Measurements from ENCODE around the gene PHACTR1. TPM values are rescaled to one million over a fixed set of nuclear protein-coding genes. Genes with fewer than 3 reads are reported as not detected.

Gene PHACTR1
- total RNA-seq, 2 donors from 2014 or later: 6.0 to 12.9 TPM

- Histone ChIP-seq H3K9me3 (no peaks in the 10 kb centered on the region), H3K36me3 (replicated peaks in 1 of 2; ENCODE audit: insufficient read depth in 1 of 2, low read depth in 2 of 2) (no peaks in the 10 kb centered on the region), H3K4me1 (peaks cover 14% of the 10 kb centered on the region), H3K27me3 (no peaks in the 10 kb centered on the region), H3K27ac (no peak overlapping the region), H3K4me3 (no peak overlapping the region)
- ATAC-seq (no peak), DNase-seq (no peak)
- TF ChIP-seq CTCF (IDR thresholded peaks at IDR 0.05) (no peak), POLR2A (IDR thresholded peaks at IDR 0.05) (no peak)
- intact Hi-C loops (cut with DNase I): loop anchor here (5.0 kb wide), 1 partner anchor 255 kb away; no protein-coding TSS in a partner anchor
- 38 to 55% methylated on average over 4 of the region's 4 CpGs for WGBS, 2 donors
Observed at GRCh38 chr6:12892151-12892550, 175.6 kb downstream of the PHACTR1 start.

GRCh38 chr6:12893036-12893435 lies 176.5 kb downstream of the PHACTR1 start:
- WGBS, 2 donors: 68 to 75% methylated on average over 4 of the region's 4 CpGs
- Histone ChIP-seq H3K9me3 (no peaks in the 10 kb centered on the region), H3K4me3 (no peak overlapping the region), H3K27ac (no peak overlapping the region), H3K36me3 (replicated peaks in 1 of 2; ENCODE audit: insufficient read depth in 1 of 2, low read depth in 2 of 2) (no peaks in the 10 kb centered on the region), H3K27me3 (no peaks in the 10 kb centered on the region), H3K4me1 (peaks cover 14% of the 10 kb centered on the region)
- TF ChIP-seq POLR2A (IDR thresholded peaks at IDR 0.05) (no peak), CTCF (IDR thresholded peaks at IDR 0.05) (no peak)
- ATAC-seq (no peak), DNase-seq (no peak)
- intact Hi-C loops (cut with DNase I): loop anchor here (5.0 kb wide), 1 partner anchor 256 kb away; no protein-coding TSS in a partner anchor

GRCh38 chr6:12895721-12896120 lies 179.2 kb downstream of the PHACTR1 start:
- Histone ChIP-seq H3K27ac (no peak overlapping the region), H3K36me3 (replicated peaks in 1 of 2; ENCODE audit: insufficient read depth in 1 of 2, low read depth in 2 of 2) (no peaks in the 10 kb centered on the region), H3K4me1 (peaks cover 14% of the 10 kb centered on the region), H3K9me3 (no peaks in the 10 kb centered on the region), H3K27me3 (no peaks in the 10 kb centered on the region), H3K4me3 (no peak overlapping the region)
- ATAC-seq: no peak
- 68 to 78% methylated on average over 3 of the region's 3 CpGs for WGBS, 2 donors
- intact Hi-C loops (cut with DNase I): no loop called here
- DNase-seq: no peak
- TF ChIP-seq POLR2A (IDR thresholded peaks at IDR 0.05) (no peak), CTCF (IDR thresholded peaks at IDR 0.05) (no peak)

- no peak for ATAC-seq
- no peak for TF ChIP-seq CTCF (IDR thresholded peaks at IDR 0.05)
- no peak for TF ChIP-seq POLR2A (IDR thresholded peaks at IDR 0.05)
- no peaks in the 10 kb centered on the region for H3K9me3 ChIP-seq
- peaks cover 14% of the 10 kb centered on the region for H3K4me1 ChIP-seq
- intact Hi-C loops (cut with DNase I): no loop called here
- H3K27me3 ChIP-seq: no peaks in the 10 kb centered on the region
- no peaks in the 10 kb centered on the region for H3K36me3 ChIP-seq (replicated peaks in 1 of 2; ENCODE audit: insufficient read depth in 1 of 2, low read depth in 2 of 2)
- no peak overlapping the region for H3K27ac ChIP-seq
- DNase-seq: no peak
- 23 to 31% methylated on average over 7 of the region's 7 CpGs for WGBS, 2 donors
- no peak overlapping the region for H3K4me3 ChIP-seq
Observed at GRCh38 chr6:12896208-12896733, 179.7 kb downstream of the PHACTR1 start.

GRCh38 chr6:12898603-12899002 lies 182.0 kb downstream of the PHACTR1 start:
- Histone ChIP-seq H3K27ac (no peak overlapping the region), H3K4me3 (no peak overlapping the region), H3K36me3 (replicated peaks in 1 of 2; ENCODE audit: insufficient read depth in 1 of 2, low read depth in 2 of 2) (no peaks in the 10 kb centered on the region), H3K4me1 (peaks cover 12% of the 10 kb centered on the region), H3K9me3 (no peaks in the 10 kb centered on the region), H3K27me3 (no peaks in the 10 kb centered on the region)
- DNase-seq (no peak), ATAC-seq (no peak)
- intact Hi-C loops (cut with DNase I): no loop called here
- 75 to 87% methylated on average over 10 of the region's 10 CpGs for WGBS, 2 donors
- no peak for TF ChIP-seq POLR2A (IDR thresholded peaks at IDR 0.05)
- no peak for TF ChIP-seq CTCF (IDR thresholded peaks at IDR 0.05)
